Measurements from ENCODE around the gene XG.

XG gene

DNA sequence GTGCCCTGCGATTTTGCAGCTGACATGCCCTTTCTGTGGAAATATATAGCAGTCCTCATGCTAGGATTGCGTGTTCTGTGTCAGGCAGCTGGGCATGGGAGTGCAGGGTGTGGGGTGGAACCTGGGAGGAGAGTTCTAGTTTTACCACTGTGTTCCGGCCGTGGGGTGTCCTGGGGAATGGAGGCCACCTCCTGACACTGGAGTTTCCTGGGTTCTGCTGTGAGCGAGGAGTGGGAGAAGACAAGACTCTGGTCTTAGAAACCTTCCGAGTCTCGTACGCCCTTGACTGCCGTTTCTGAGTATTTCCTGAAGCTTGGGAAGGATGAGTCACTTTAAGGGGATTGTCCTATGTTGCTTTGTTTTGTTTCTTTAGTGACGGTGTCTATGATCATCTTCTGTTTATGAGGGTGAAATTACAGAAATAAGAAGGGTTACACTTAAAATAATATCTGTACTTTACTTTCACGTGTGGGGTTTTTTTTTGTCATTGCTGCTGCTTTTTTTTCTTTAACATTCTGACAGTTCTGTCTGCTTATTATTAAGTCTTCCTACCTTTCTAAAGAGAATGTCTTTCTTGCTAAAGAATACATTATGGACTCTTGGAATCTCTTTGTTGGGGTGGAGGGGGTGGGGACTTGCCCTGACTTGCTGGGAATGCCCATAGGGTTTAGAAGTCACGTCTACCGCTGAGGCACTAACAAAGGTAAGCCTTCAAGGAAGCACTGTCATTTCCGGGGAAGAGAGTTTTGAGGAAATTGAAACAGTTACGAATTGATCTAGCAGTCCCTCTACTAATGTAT is 41.6 kb upstream of the XG start:
- peak; percentile 11 for ATAC-seq (ENCODE audit: insufficient read depth, low read depth)
- H3K4me2 ChIP-seq (ENCODE audit: insufficient read depth, low read length), result peak overlapping the region; percentile 76
- peaks cover 100% of the 10 kb centered on the region for H3K79me2 ChIP-seq (ENCODE audit: insufficient read depth, low read length)
- H3K9me3 ChIP-seq (ENCODE audit: insufficient read depth, low read length, severe bottlenecking), result no peaks in the 10 kb centered on the region
- peak overlapping the region in 1 of 2 experiments; percentile 56; a peak in 2 of 4 replicates for H3K4me3 ChIP-seq (ENCODE audit: low read depth in 1 of 2, low read length in 2 of 2)
- peaks cover 69% of the 10 kb centered on the region for H3K36me3 ChIP-seq (ENCODE audit: insufficient read depth, low read length)
- H3K27ac ChIP-seq (ENCODE audit: low read length), result peak overlapping the region; percentile 90
- H2AFZ ChIP-seq (ENCODE audit: low read depth, low read length), result no peak overlapping the region
- TF ChIP-seq EZH2 (IDR thresholded peaks at IDR 0.05; ENCODE audit: borderline replicate concordance, low read depth, low read length, severe bottlenecking), result no peak
- TF ChIP-seq, protein P1, sequence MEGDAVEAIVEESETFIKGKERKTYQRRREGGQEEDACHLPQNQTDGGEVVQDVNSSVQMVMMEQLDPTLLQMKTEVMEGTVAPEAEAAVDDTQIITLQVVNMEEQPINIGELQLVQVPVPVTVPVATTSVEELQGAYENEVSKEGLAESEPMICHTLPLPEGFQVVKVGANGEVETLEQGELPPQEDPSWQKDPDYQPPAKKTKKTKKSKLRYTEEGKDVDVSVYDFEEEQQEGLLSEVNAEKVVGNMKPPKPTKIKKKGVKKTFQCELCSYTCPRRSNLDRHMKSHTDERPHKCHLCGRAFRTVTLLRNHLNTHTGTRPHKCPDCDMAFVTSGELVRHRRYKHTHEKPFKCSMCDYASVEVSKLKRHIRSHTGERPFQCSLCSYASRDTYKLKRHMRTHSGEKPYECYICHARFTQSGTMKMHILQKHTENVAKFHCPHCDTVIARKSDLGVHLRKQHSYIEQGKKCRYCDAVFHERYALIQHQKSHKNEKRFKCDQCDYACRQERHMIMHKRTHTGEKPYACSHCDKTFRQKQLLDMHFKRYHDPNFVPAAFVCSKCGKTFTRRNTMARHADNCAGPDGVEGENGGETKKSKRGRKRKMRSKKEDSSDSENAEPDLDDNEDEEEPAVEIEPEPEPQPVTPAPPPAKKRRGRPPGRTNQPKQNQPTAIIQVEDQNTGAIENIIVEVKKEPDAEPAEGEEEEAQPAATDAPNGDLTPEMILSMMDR (IDR thresholded peaks at IDR 0.05; ENCODE audit: borderline replicate concordance, extremely low read depth, low read length, poor library complexity, severe bottlenecking), result no peak
- peaks cover 100% of the 10 kb centered on the region for H3K4me1 ChIP-seq (ENCODE audit: insufficient read depth, low read length)
- peak overlapping the region; percentile 53 for H3K9ac ChIP-seq (ENCODE audit: low read depth, low read length)
- peak; percentile 61 for DNase-seq
- no peaks in the 10 kb centered on the region for H3K27me3 ChIP-seq (ENCODE audit: insufficient read depth, low read length, poor library complexity)
- H4K20me1 ChIP-seq (ENCODE audit: insufficient read depth, low read length), result peaks cover 34% of the 10 kb centered on the region

DNA sequence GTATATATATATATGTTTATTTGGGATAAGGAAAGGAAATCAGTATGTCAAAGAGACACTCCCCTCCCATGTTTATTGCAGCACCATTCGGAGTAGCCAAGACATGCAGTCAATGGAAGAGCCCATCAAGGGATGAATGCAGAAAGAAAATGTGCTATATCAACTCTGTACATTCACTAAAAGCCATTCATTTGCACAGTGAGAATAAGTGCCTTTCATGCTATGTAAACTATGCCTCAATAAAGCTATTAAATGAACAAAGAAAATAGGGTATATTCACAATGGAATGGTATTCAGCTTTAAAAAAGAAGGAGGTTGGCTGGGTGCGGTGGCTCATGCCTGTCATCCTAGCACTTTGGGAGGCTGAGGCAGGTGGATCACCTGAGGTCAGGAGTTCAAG is 40.4 kb upstream of the XG start:
- peak overlapping the region; percentile 93 for H3K27ac ChIP-seq (ENCODE audit: low read length)
- peaks cover 71% of the 10 kb centered on the region for H3K36me3 ChIP-seq (ENCODE audit: insufficient read depth, low read length)
- TF ChIP-seq, protein P1 (IDR thresholded peaks at IDR 0.05; ENCODE audit: borderline replicate concordance, extremely low read depth, low read length, poor library complexity, severe bottlenecking), result no peak
- no peak for TF ChIP-seq EZH2 (IDR thresholded peaks at IDR 0.05; ENCODE audit: borderline replicate concordance, low read depth, low read length, severe bottlenecking)
- peak overlapping the region; percentile 58 for H3K4me2 ChIP-seq (ENCODE audit: insufficient read depth, low read length)
- peaks cover 100% of the 10 kb centered on the region for H3K4me1 ChIP-seq (ENCODE audit: insufficient read depth, low read length)
- DNase-seq (no peak), ATAC-seq (ENCODE audit: insufficient read depth, low read depth) (no peak)
- peaks cover 26% of the 10 kb centered on the region for H4K20me1 ChIP-seq (ENCODE audit: insufficient read depth, low read length)
- H3K9me3 ChIP-seq (ENCODE audit: insufficient read depth, low read length, severe bottlenecking), result no peaks in the 10 kb centered on the region
- H3K27me3 ChIP-seq (ENCODE audit: insufficient read depth, low read length, poor library complexity), result no peaks in the 10 kb centered on the region
- no peak overlapping the region for H3K4me3 ChIP-seq (ENCODE audit: low read depth in 1 of 2, low read length in 2 of 2)
- no peak overlapping the region for H2AFZ ChIP-seq (ENCODE audit: low read depth, low read length)
- H3K79me2 ChIP-seq (ENCODE audit: insufficient read depth, low read length), result peaks cover 100% of the 10 kb centered on the region
- no peak overlapping the region for H3K9ac ChIP-seq (ENCODE audit: low read depth, low read length)

DNA sequence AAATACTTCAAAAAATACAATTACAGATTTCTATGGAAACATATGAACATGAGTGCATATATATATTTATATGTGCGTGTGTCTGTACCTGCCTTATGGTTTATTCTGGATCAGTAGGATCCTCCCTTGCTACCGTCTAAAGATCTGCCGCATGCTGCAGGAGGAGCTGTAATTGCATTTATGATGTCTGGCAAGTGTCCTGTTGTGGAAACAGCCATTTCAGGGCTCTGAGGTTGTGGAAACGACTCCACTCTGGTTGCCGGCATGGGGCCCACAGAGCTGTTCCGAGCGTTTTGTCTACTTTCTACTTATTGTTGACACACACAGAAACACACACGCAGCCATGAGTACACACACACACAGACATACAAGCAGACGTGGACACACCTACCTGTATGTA is 39.4 kb upstream of the XG start:
- ATAC-seq (ENCODE audit: insufficient read depth, low read depth), result no peak
- Histone ChIP-seq H3K36me3 (ENCODE audit: insufficient read depth, low read length) (peaks cover 75% of the 10 kb centered on the region), H3K27me3 (ENCODE audit: insufficient read depth, low read length, poor library complexity) (no peaks in the 10 kb centered on the region), H3K79me2 (ENCODE audit: insufficient read depth, low read length) (peaks cover 94% of the 10 kb centered on the region), H3K9ac (ENCODE audit: low read depth, low read length) (peak overlapping the region; percentile 56), H3K4me2 (ENCODE audit: insufficient read depth, low read length) (peak overlapping the region; percentile 58), H3K4me1 (ENCODE audit: insufficient read depth, low read length) (peaks cover 100% of the 10 kb centered on the region), H3K9me3 (ENCODE audit: insufficient read depth, low read length, severe bottlenecking) (no peaks in the 10 kb centered on the region), H3K27ac (ENCODE audit: low read length) (peak overlapping the region; percentile 93), H4K20me1 (ENCODE audit: insufficient read depth, low read length) (peaks cover 25% of the 10 kb centered on the region), H2AFZ (ENCODE audit: low read depth, low read length) (no peak overlapping the region), H3K4me3 (ENCODE audit: low read depth in 1 of 2, low read length in 2 of 2) (peak overlapping the region in 1 of 2 experiments; percentile 40; a peak in 2 of 4 replicates)
- DNase-seq, result peak; percentile 54
- TF ChIP-seq EZH2 (IDR thresholded peaks at IDR 0.05; ENCODE audit: borderline replicate concordance, low read depth, low read length, severe bottlenecking), result no peak
- TF ChIP-seq, protein P1 (IDR thresholded peaks at IDR 0.05; ENCODE audit: borderline replicate concordance, extremely low read depth, low read length, poor library complexity, severe bottlenecking), result peak; percentile 33
